DOHH2 (cell line): ENCODE data around the gene UBAP2L.

Source experiments
- H3F3A ChIP-seq: fragments of 200-600 bp; sonication (generic), shearing (Covaris generic); 2 replicates; pipeline ENCODE4 v1.6.0; 2016; ENCODE audit warnings: antibody characterized with exemption, mild to moderate bottlenecking; ENCODE audit not compliant: control insufficient read depth, insufficient read depth
- H3K27ac ChIP-seq: fragments of 200-600 bp; sonication (generic); 2 replicates; pipeline ENCODE4 v1.5.1; 2014; ENCODE audit warnings: low read depth, mild to moderate bottlenecking, low read length, moderate library complexity
- H3K27me3 ChIP-seq: fragments of 200-600 bp; sonication (generic); 2 replicates; pipeline ENCODE4 v1.6.1; 2014; ENCODE audit warnings: mild to moderate bottlenecking, low read length, mixed read lengths; ENCODE audit not compliant: control insufficient read depth
- H3K36me3 ChIP-seq: fragments of 200-600 bp; sonication (generic); 2 replicates; pipeline ENCODE4 v1.6.1; 2014; ENCODE audit warnings: mild to moderate bottlenecking, low read length, moderate library complexity, mixed read lengths; ENCODE audit not compliant: control insufficient read depth
- H3K4me1 ChIP-seq: fragments of 200-600 bp; sonication (generic); 2 replicates; pipeline ENCODE4 v1.6.1; 2014; ENCODE audit warnings: mild to moderate bottlenecking, low read length, mixed read lengths; ENCODE audit not compliant: control insufficient read depth
- H3K4me2 ChIP-seq: fragments of 200-600 bp; sonication (generic); 2 replicates; pipeline ENCODE4 v1.6.0; 2014; ENCODE audit warnings: mild to moderate bottlenecking, low read length, moderate library complexity
- H3K4me3 ChIP-seq: fragments of 200-600 bp; sonication (generic); 2 replicates; pipeline ENCODE4 v1.5.1; 2014; ENCODE audit warnings: mild to moderate bottlenecking, low read length, mixed read lengths
- H3K79me2 ChIP-seq: fragments of 200-600 bp; sonication (generic); 2 replicates; pipeline ENCODE4 v1.6.1; 2014; ENCODE audit warnings: mild to moderate bottlenecking, low read length, mixed read lengths; ENCODE audit not compliant: control insufficient read depth
- H3K9me2 ChIP-seq: fragments of 200-600 bp; sonication (generic); replicated peaks from 2 replicates; pipeline ENCODE4 v1.6.1; 2014; ENCODE audit warnings: mild to moderate bottlenecking, low read length, mixed read lengths; ENCODE audit not compliant: control insufficient read depth
- H3K9me3 ChIP-seq: fragments of 200-600 bp; sonication (generic); 2 replicates; pipeline ENCODE4 v1.6.1; 2014; ENCODE audit warnings: antibody characterized with exemption, low read length, mixed read lengths; ENCODE audit not compliant: control insufficient read depth, insufficient read depth
- H4K20me1 ChIP-seq: fragments of 200-600 bp; sonication (generic); 2 replicates; pipeline ENCODE4 v1.6.0; 2014; ENCODE audit warnings: low read depth, mild to moderate bottlenecking, antibody characterized with exemption, low read length, moderate library complexity; ENCODE audit not compliant: control insufficient read depth, insufficient read depth
- EZH2phosphoT487 ChIP-seq: fragments of 200-600 bp; sonication (generic); IDR thresholded peaks from 2 replicates; pipeline ENCODE4 v1.6.1; 2017; ENCODE audit warnings: borderline replicate concordance, mild to moderate bottlenecking, antibody characterized with exemption, low read length, moderate library complexity, mixed read lengths
- TF ChIP-seq, protein P1 (sequence below): fragments of 200-600 bp; sonication (generic); IDR thresholded peaks from one replicate; pipeline ENCODE4 v1.5.1; 2014; ENCODE audit warnings: antibody characterized with exemption, mild to moderate bottlenecking, low read depth, low read length; ENCODE audit not compliant: poor library complexity, severe bottlenecking

The UBAP2L gene

DNA sequence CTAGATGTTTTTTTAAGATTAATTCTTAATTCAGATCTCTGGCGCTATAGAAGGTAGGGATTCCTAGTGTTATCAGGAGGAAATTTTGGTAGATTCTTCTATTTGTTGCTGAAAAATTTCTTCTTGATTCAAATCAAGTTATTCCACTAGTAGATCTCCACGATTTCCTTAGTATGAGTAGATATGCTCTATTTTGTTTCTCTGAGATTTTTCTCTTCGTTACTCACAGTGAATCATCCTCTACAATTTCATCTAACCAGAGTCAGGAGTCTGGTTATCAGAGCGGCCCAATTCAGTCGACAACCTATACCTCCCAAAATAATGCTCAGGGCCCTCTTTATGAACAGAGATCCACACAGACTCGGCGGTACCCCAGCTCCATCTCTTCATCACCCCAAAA is 32.9 kb downstream of the UBAP2L start:
- Histone ChIP-seq H3K4me2 (no peak overlapping the region), H3K79me2 (no peaks in the 10 kb centered on the region), H3K9me2 (no peaks in the 10 kb centered on the region), H4K20me1 (0 out of 2 replicates have a peak, but pooled peaks cover 3% of the 10 kb centered on the region), H3K4me3 (no peak overlapping the region), H3K36me3 (peaks cover 98% of the 10 kb centered on the region), H3K27me3 (no peaks in the 10 kb centered on the region), H3K9me3 (no peaks in the 10 kb centered on the region), H3K4me1 (no peaks in the 10 kb centered on the region), H3K27ac (no peak overlapping the region), H3F3A (no peaks in the 10 kb centered on the region; the same call in 1 of the 2 replicates)
- TF ChIP-seq, protein P1, sequence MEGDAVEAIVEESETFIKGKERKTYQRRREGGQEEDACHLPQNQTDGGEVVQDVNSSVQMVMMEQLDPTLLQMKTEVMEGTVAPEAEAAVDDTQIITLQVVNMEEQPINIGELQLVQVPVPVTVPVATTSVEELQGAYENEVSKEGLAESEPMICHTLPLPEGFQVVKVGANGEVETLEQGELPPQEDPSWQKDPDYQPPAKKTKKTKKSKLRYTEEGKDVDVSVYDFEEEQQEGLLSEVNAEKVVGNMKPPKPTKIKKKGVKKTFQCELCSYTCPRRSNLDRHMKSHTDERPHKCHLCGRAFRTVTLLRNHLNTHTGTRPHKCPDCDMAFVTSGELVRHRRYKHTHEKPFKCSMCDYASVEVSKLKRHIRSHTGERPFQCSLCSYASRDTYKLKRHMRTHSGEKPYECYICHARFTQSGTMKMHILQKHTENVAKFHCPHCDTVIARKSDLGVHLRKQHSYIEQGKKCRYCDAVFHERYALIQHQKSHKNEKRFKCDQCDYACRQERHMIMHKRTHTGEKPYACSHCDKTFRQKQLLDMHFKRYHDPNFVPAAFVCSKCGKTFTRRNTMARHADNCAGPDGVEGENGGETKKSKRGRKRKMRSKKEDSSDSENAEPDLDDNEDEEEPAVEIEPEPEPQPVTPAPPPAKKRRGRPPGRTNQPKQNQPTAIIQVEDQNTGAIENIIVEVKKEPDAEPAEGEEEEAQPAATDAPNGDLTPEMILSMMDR, result no peak
- no peak for TF ChIP-seq EZH2phosphoT487

DNA sequence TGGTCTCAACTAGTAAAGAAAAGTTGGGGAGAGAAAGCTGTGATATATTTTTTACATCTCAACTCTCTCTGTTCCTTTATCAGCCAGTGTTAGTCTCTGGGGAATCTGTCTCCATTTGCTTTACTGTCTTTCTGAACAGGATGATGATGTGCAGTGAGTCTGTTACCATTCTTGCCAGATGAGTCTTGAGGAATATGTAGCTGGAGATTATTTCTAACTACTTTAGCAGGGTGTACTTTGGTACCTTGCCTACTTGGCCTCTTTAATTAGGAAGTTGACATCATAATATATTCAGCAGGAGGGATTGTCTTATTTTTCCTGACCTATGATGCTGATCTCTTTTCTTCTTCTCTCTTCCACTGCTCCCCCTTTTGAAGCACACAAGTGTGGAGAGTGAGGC is 35.9 kb downstream of the UBAP2L start:
- Histone ChIP-seq H3K4me1 (no peaks in the 10 kb centered on the region), H3K27ac (no peak overlapping the region), H3K9me3 (no peaks in the 10 kb centered on the region), H3K79me2 (no peaks in the 10 kb centered on the region), H3K36me3 (peaks cover 98% of the 10 kb centered on the region), H4K20me1 (no peaks in the 10 kb centered on the region), H3K27me3 (no peaks in the 10 kb centered on the region), H3K4me2 (no peak overlapping the region), H3F3A (no peaks in the 10 kb centered on the region; the same call in 1 of the 2 replicates), H3K4me3 (no peak overlapping the region), H3K9me2 (no peaks in the 10 kb centered on the region)
- no peak for TF ChIP-seq EZH2phosphoT487
- TF ChIP-seq, protein P1, result no peak

DNA sequence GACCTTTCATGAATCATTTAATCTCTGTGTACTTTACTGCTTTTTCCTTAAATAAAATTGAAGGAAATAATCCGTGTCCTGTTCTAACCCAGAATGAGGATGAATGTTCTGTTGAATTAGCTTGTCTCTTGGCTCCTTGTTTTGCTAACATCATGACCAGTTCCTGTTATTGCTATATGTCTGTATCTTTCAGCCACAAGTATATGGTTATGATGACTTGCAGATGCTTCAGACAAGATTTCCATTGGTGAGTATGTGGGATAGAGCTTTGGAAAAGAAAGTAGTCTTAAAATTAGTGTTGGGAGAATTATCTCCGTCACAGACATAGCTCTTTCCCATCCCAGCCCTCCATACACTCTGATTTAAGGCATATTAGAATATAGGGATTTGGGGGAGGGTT is 38.0 kb downstream of the UBAP2L start:
- Histone ChIP-seq H3K79me2 (no peaks in the 10 kb centered on the region; the same call in 1 of the 2 replicates), H3K4me1 (no peaks in the 10 kb centered on the region)

More for the DNA sequence above, 38.0 kb downstream of the UBAP2L start:
- Histone ChIP-seq H3K4me3 (no peak overlapping the region), H3K4me2 (no peak overlapping the region), H3F3A (peaks cover under 1% of the 10 kb centered on the region; the same call in 1 of the 2 replicates), H3K27ac (no peak overlapping the region), H3K27me3 (no peaks in the 10 kb centered on the region), H3K9me2 (no peaks in the 10 kb centered on the region), H3K9me3 (no peaks in the 10 kb centered on the region), H3K36me3 (peaks cover 100% of the 10 kb centered on the region), H4K20me1 (no peaks in the 10 kb centered on the region)
- TF ChIP-seq, protein P1, result no peak
- no peak for TF ChIP-seq EZH2phosphoT487
